Activated T-helper 2 cell treated with anti-CD3 and anti-CD28 coated beads, Interferon-gamma antibody, Interleukin-2, Interleukin-4, amounts not matched to agents 10 μg/mL and 5 μg/mL and 100 μg/mL, durations not matched to agents 14 hours and 24 hours and 36 hours (primary cell): ENCODE results near the gene TPCN1. TPM values are rescaled to one million over a fixed set of nuclear protein-coding genes. Genes with fewer than 3 reads are reported as not detected.

Source experiments
- DNase-seq: peaks from one replicate; pipeline ENCODE4 v3.0.0; 2021; ENCODE audit warnings: low spot score
- H3K27ac Mint-ChIP-seq: one replicate; pipeline ENCODE4 v1.8.0; 2021; ENCODE audit warnings: mixed read lengths
- H3K27me3 Mint-ChIP-seq: one replicate; pipeline ENCODE4 v1.8.0; 2021; ENCODE audit warnings: low read depth, mixed read lengths
- H3K36me3 Mint-ChIP-seq: one replicate; pipeline ENCODE4 v1.8.0; 2021; ENCODE audit warnings: low read depth, mixed read lengths
- H3K4me1 Mint-ChIP-seq: one replicate; pipeline ENCODE4 v1.8.0; 2021; ENCODE audit warnings: low read depth, mixed read lengths
- H3K4me3 Mint-ChIP-seq: one replicate; pipeline ENCODE4 v1.8.0; 2021; ENCODE audit warnings: low read depth, mild to moderate bottlenecking, moderate library complexity, mixed read lengths
- H3K9me3 Mint-ChIP-seq: one replicate; pipeline ENCODE4 v1.8.0; 2021; ENCODE audit warnings: mixed read lengths
- intact Hi-C: fragments of 100-400 bp; cut with micrococcal nuclease; formaldehyde crosslinking; loops from one replicate; pipeline ENCODE4 v1.15.1; 2023
- total RNA-seq: library from RNA; stranded (reverse); gene quantifications from 2 replicates; pipeline ENCODE4 v1.2.3, GENCODE V29; 2022

Gene TPCN1
- total RNA-seq, 1 donor from 2014 or later: 47.5 TPM

GRCh38 chr12:113346353-113346752, 125.1 kb downstream of the TPCN1 start:
- H3K36me3 Mint-ChIP-seq: no peaks in the 10 kb centered on the region
- H3K27ac Mint-ChIP-seq: no peak overlapping the region
- peaks cover 10% of the 10 kb centered on the region for H3K27me3 Mint-ChIP-seq
- DNase-seq: no peak
- no peaks in the 10 kb centered on the region for H3K4me1 Mint-ChIP-seq
- H3K4me3 Mint-ChIP-seq: no peak overlapping the region
- intact Hi-C loops: no loop called here
- no peaks in the 10 kb centered on the region for H3K9me3 Mint-ChIP-seq

GRCh38 chr12:113347107-113347506, 125.8 kb downstream of the TPCN1 start:
- Mint-ChIP-seq H3K9me3 (no peaks in the 10 kb centered on the region), H3K36me3 (no peaks in the 10 kb centered on the region), H3K4me1 (no peaks in the 10 kb centered on the region), H3K4me3 (no peak overlapping the region), H3K27ac (no peak overlapping the region), H3K27me3 (peaks cover 8% of the 10 kb centered on the region)
- intact Hi-C loops: no loop called here
- DNase-seq: no peak

- no peak for DNase-seq
- Mint-ChIP-seq H3K4me1 (no peaks in the 10 kb centered on the region), H3K9me3 (no peaks in the 10 kb centered on the region), H3K27me3 (peaks cover 11% of the 10 kb centered on the region), H3K36me3 (no peaks in the 10 kb centered on the region), H3K4me3 (no peak overlapping the region), H3K27ac (no peak overlapping the region)
- intact Hi-C loops: no loop called here
Measured at GRCh38 chr12:113347892-113348291, 126.6 kb downstream of the TPCN1 start.

Other genes with a start within 250 kb of the TPCN1 start
- 86.4 and 88.3 TPM in 2 replicates for gene OAS2, start 242.9 kb upstream of the TPCN1 start, total RNA-seq
- gene DTX1, start 164.7 kb upstream of the TPCN1 start, total RNA-seq: 0.16 TPM in 1 of 2 replicates, not detected in the other
- gene RASAL1, start 85.7 kb upstream of the TPCN1 start, total RNA-seq: 2.2 TPM in 2 replicates
- gene CFAP73, start 71.7 kb upstream of the TPCN1 start, total RNA-seq: 0.14 TPM in 1 of 2 replicates, not detected in the other
- 115 and 118 TPM in 2 replicates for gene DDX54, start 36.0 kb upstream of the TPCN1 start, total RNA-seq
- 26.8 and 27.2 TPM in 2 replicates for gene RITA1, start 35.7 kb upstream of the TPCN1 start, total RNA-seq
- 20.8 and 23.5 TPM in 2 replicates for gene SLC8B1, start 113.6 kb downstream of the TPCN1 start, total RNA-seq
- gene PLBD2, start 137.1 kb downstream of the TPCN1 start, total RNA-seq: 16.2 and 18.6 TPM in 2 replicates
- gene SDS, start 182.4 kb downstream of the TPCN1 start, total RNA-seq: not detected in 2 replicates
- gene SDSL, start 200.9 kb downstream of the TPCN1 start, total RNA-seq: 0.46 and 0.67 TPM in 2 replicates